Endothelial cell of umbilical vein (primary cell): Measurements from ENCODE around the gene ANXA6. TPM values are rescaled to one million over a fixed set of nuclear protein-coding genes. Genes with fewer than 3 reads are reported as not detected.

Source experiments
- BruUV-seq: library from RNA; stranded (reverse); fragments of 400-500 nt; replicated peaks from 2 replicates; lab custom pipeline; 2021; lab: Mats Ljungman, UMichigan
- CTCF ChIA-PET: fragments of 300-600, 350-600 bp; sonication (Branson Sonifier 250); formaldehyde crosslinking; loops from one replicate; lab custom pipeline; 2021; ENCODE audit warnings: antibody characterized with exemption, inconsistent platforms; lab: Charles Lee
- POLR2A ChIA-PET: fragments of 300-600, 350-600 bp; sonication (Branson Sonifier 250); formaldehyde crosslinking; loops from one replicate; lab custom pipeline; 2021; ENCODE audit warnings: antibody characterized with exemption, inconsistent platforms; lab: Charles Lee
- DNase-seq: peaks from one replicate; pipeline ENCODE4 v3.0.0-alpha.2; 2011; ENCODE audit warnings: low read depth, low spot score
- FAIRE-seq: peaks from 2 replicates; lab custom pipeline; 2011; peaks lifted over from hg19 to GRCh38; lab: Jason Lieb, UNC
- H2AFZ ChIP-seq: 2 replicates; pipeline ENCODE4 v1.6.0; 2012; ENCODE audit warnings: low read depth, low read length, control low read depth, inconsistent platforms
- H3K27ac ChIP-seq: 2 replicates; pipeline ENCODE4 v1.5.1; 2011; ENCODE audit warnings: low read depth, mild to moderate bottlenecking, control low read depth, low read length, moderate library complexity; ENCODE audit not compliant: insufficient read depth
- H3K27me3 ChIP-seq, 2 experiments: 2 replicates each; pipeline versions ENCODE4 v1.6.0 to v1.6.1; 2011; ENCODE audit warnings: low read length in 2 of 2, mixed read lengths in 1 of 2; ENCODE audit not compliant: control insufficient read depth in 2 of 2, insufficient read depth in 2 of 2
- H3K36me3 ChIP-seq, 2 experiments: 2 replicates in 1 of 2; 3 replicates in 1 of 2; pipeline ENCODE4 v1.5.1; 2011; ENCODE audit warnings: low read length in 2 of 2, mild to moderate bottlenecking in 1 of 2, moderate library complexity in 1 of 2; ENCODE audit not compliant: control insufficient read depth in 2 of 2, insufficient read depth in 2 of 2; ENCODE audit errors: extremely low read depth in 1 of 2
- H3K4me1 ChIP-seq: 3 replicates; pipeline ENCODE4 v1.5.1; 2011; ENCODE audit warnings: mild to moderate bottlenecking, low read length; ENCODE audit not compliant: control insufficient read depth, insufficient read depth; ENCODE audit errors: extremely low read depth
- H3K4me2 ChIP-seq: 2 replicates; pipeline ENCODE4 v1.6.1; 2011; ENCODE audit warnings: low read length, control low read depth, mixed read lengths; ENCODE audit not compliant: insufficient read depth
- H3K4me3 ChIP-seq, 3 experiments: fragments of 200-600 bp in 1 of 3; sonication (generic), shearing (Covaris generic) in 1 of 3; replicated peaks in 1 of 3; 2 replicates each; pipeline ENCODE4 v1.5.1; 2011 to 2016; ENCODE audit warnings: control low read depth in 3 of 3, low read length in 3 of 3, mild to moderate bottlenecking in 2 of 3, inconsistent platforms in 1 of 3, low read depth in 1 of 3, moderate library complexity in 1 of 3; ENCODE audit not compliant: insufficient read depth in 1 of 3
- H3K79me2 ChIP-seq: 2 replicates; pipeline ENCODE4 v1.6.0; 2012; ENCODE audit warnings: low read length, inconsistent platforms; ENCODE audit not compliant: control insufficient read depth, insufficient read depth
- H3K9ac ChIP-seq: replicated peaks from 2 replicates; pipeline ENCODE3; 2011; ENCODE audit warnings: low read length, control low read depth; ENCODE audit not compliant: insufficient read depth; ENCODE audit errors: extremely low read depth
- H3K9me1 ChIP-seq: replicated peaks from 3 replicates; pipeline ENCODE4 v1.6.0; 2011; ENCODE audit warnings: mild to moderate bottlenecking, low read length; ENCODE audit not compliant: control insufficient read depth, insufficient read depth; ENCODE audit errors: extremely low read depth
- H3K9me3 ChIP-seq: replicated peaks from 2 replicates; pipeline ENCODE4 v1.5.1; 2012; ENCODE audit warnings: low read length, inconsistent platforms; ENCODE audit not compliant: control insufficient read depth, insufficient read depth
- H4K20me1 ChIP-seq: replicated peaks from 2 replicates; pipeline ENCODE3; 2011; ENCODE audit warnings: mild to moderate bottlenecking, low read length; ENCODE audit not compliant: control insufficient read depth, insufficient read depth; ENCODE audit errors: extremely low read depth
- CTCF ChIP-seq, 2 donors: IDR thresholded peaks; 1 replicate in 1 of 2; 2 replicates in 1 of 2; pipeline ENCODE4 v1.5.1; 2011; ENCODE audit warnings: low read length in 2 of 2, mild to moderate bottlenecking in 2 of 2, moderate library complexity in 2 of 2, control low read depth in 1 of 2, inconsistent platforms in 1 of 2, low read depth in 1 of 2; ENCODE audit not compliant: insufficient read depth in 1 of 2; ENCODE audit errors: extremely low read depth in 1 of 2
- EZH2 ChIP-seq: IDR thresholded peaks from 2 replicates; pipeline ENCODE4 v1.6.1; 2012; ENCODE audit warnings: borderline replicate concordance, low read depth, mild to moderate bottlenecking, moderate library complexity, low read length, inconsistent platforms; ENCODE audit not compliant: severe bottlenecking
- FOS ChIP-seq: IDR thresholded peaks from 2 replicates; pipeline ENCODE4 v1.6.1; 2011; ENCODE audit warnings: mild to moderate bottlenecking, low read length, moderate library complexity, borderline replicate concordance; ENCODE audit not compliant: insufficient read depth
- GATA2 ChIP-seq: IDR thresholded peaks from 2 replicates; pipeline ENCODE4 v1.7.0; 2011; ENCODE audit warnings: low read depth, mild to moderate bottlenecking, moderate library complexity, mixed read lengths, low read length; ENCODE audit not compliant: insufficient read length, insufficient read depth
- JUN ChIP-seq: IDR thresholded peaks from 2 replicates; pipeline ENCODE4 v1.6.1; 2011; ENCODE audit warnings: borderline replicate concordance, low read depth; ENCODE audit not compliant: insufficient read length, insufficient read depth
- MAX ChIP-seq: IDR thresholded peaks from 2 replicates; pipeline ENCODE4 v1.6.1; 2011; ENCODE audit not compliant: insufficient read depth, insufficient read length
- MYC ChIP-seq: IDR thresholded peaks from one replicate; pipeline ENCODE4 v1.6.1; 2011; ENCODE audit warnings: mild to moderate bottlenecking, low read depth, low read length
- POLR2A ChIP-seq: IDR thresholded peaks from 2 replicates; pipeline ENCODE4 v1.6.1; 2012; ENCODE audit warnings: low read depth, mild to moderate bottlenecking, control low read depth, low read length
- POLR2AphosphoS5 ChIP-seq: IDR thresholded peaks from 2 replicates; pipeline ENCODE4 v1.6.1; 2012; ENCODE audit warnings: low read depth, mild to moderate bottlenecking, control low read depth, low read length, moderate library complexity; ENCODE audit not compliant: insufficient read depth
- dilution Hi-C: fragments of 300-500 bp; cut with MboI; formaldehyde crosslinking; loops from one replicate; pipeline ENCODE4 v1.15.0; 2019; ENCODE audit warnings: low sequenced_read_pairs; ENCODE audit not compliant: extremely low pct_ligation_motif_present
- intact Hi-C: fragments of 100-400 bp; cut with micrococcal nuclease; formaldehyde crosslinking; loops from one replicate; pipeline ENCODE4 v1.10.0; 2022
- polyA plus RNA-seq, 4 experiments: library from polyadenylated mRNA; depleted of rRNA in 3 of 4; stranded (reverse) in 3 of 4; unstranded in 1 of 4; fragments of >200 nt; gene quantifications; 2 replicates each; pipeline versions ENCODE4 v1.2.1 to v1.2.3, GENCODE V29; 2011 to 2012; ENCODE audit warnings: missing spikeins in 1 of 4
- total RNA-seq: library from RNA; stranded (reverse); gene quantifications from 2 replicates; pipeline ENCODE4 v1.2.3, GENCODE V29; 2021

Gene ANXA6
- total and polyA plus RNA-seq, 2 donors (not counting 3 experiments of a cell fraction or from before 2014, with no cell fraction given): 195 to 266 TPM

- TF ChIP-seq MYC: no peak
- no peak for TF ChIP-seq GATA2
- no peak for TF ChIP-seq FOS
- TF ChIP-seq CTCF (IDR thresholded peaks at IDR 0.05; ENCODE audit: extremely low read depth in 1 of 2, insufficient read depth in 1 of 2, low read depth in 1 of 2, low read length in 2 of 2): no peak
- TF ChIP-seq POLR2A: no peak
- no peak for TF ChIP-seq MAX
- no peak for TF ChIP-seq EZH2
- TF ChIP-seq POLR2AphosphoS5: no peak
- no peak for TF ChIP-seq JUN
- Histone ChIP-seq H3K9me1 (no peaks in the 10 kb centered on the region), H2AFZ (no peak overlapping the region), H3K27me3 (no peaks in the 10 kb centered on the region), H3K4me1 (no peaks in the 10 kb centered on the region), H4K20me1 (no peaks in the 10 kb centered on the region), H3K36me3 (no peaks in the 10 kb centered on the region), H3K4me3 (no peak overlapping the region), H3K4me2 (no peak overlapping the region), H3K9ac (no peak overlapping the region), H3K79me2 (no peaks in the 10 kb centered on the region), H3K27ac (no peak overlapping the region), H3K9me3 (no peaks in the 10 kb centered on the region)
- dilution Hi-C loops (no loop called here), intact Hi-C loops (loop anchor here (5.0 kb wide), 1 partner anchor 1055 kb away; no protein-coding TSS in a partner anchor)
- ChIA-PET POLR2A (no interaction called here), CTCF (interaction anchor here (0.6 to 1.1 kb wide), 2 partner anchors 9 to 28 kb away, joined by 3 to 6 read pairs; no protein-coding TSS in a partner anchor)
- BruUV-seq: no TSS peak
- FAIRE-seq (no peak), DNase-seq (no peak)
These were observed 35.0 kb upstream of the ANXA6 start for GRCh38 chr5:151192626-151193025.
